ENCODE data around the gene RAB40B. TPM values are rescaled to one million over a fixed set of nuclear protein-coding genes. Genes with fewer than 3 reads are reported as not detected.

The RAB40B gene
- total RNA-seq, 1 experiment from 2014 or later = 6.3 TPM

- DNase-seq (ENCODE audit: unreplicated experiment) = no peak
- H3K36me3 Mint-ChIP-seq (ENCODE audit: insufficient read depth, unreplicated experiment) = peaks cover 88% of the 10 kb centered on the region
- H3K9me3 Mint-ChIP-seq (ENCODE audit: unreplicated experiment) = no peaks in the 10 kb centered on the region
- TF ChIP-seq CTCF (IDR thresholded peaks at IDR 0.05; ENCODE audit: unreplicated experiment) = no peak
- ChIA-PET POLR2A (interaction anchor here (0.7 kb wide), 1 partner anchor 13 kb away, joined by 3 read pairs; no protein-coding TSS in a partner anchor), CTCF (no interaction called here)
- intact Hi-C loops (cut with micrococcal nuclease) = no loop called here
- H3K27ac Mint-ChIP-seq (ENCODE audit: low read depth, unreplicated experiment) = no peak overlapping the region
- BruUV-seq (replicated peaks) = no TSS peak
- peaks cover 6% of the 10 kb centered on the region for H3K4me1 Mint-ChIP-seq (ENCODE audit: insufficient read depth, unreplicated experiment)
- no peaks in the 10 kb centered on the region for H3K27me3 Mint-ChIP-seq (ENCODE audit: insufficient read depth, unreplicated experiment)
- no peak overlapping the region for H3K4me3 Mint-ChIP-seq (ENCODE audit: unreplicated experiment)
Measured at GRCh38 chr17:82630212-82630611, 68.3 kb downstream of the RAB40B start.

DNA sequence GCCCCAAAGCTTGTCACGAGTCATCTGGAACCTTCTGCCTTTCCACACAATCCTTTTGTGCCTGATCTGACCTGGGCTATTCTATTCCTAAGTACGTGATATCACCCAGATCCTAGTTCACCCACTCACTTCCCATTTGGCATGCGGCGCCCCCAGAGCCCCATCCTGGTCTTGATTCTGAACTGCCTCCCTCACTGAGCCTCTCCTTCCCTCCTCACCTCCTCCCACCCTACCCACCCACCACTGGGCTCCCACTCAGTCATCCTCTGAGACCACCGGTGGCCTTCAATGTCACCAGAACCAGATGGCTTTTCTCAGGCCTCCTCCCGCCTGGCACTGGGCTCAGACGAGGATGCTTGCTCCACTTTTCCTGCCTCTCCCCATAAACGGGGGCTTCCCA lies 68.8 kb downstream of the RAB40B start:
- Mint-ChIP-seq H3K27ac (ENCODE audit: low read depth, unreplicated experiment) (no peak overlapping the region), H3K9me3 (ENCODE audit: unreplicated experiment) (no peaks in the 10 kb centered on the region), H3K36me3 (ENCODE audit: insufficient read depth, unreplicated experiment) (peaks cover 91% of the 10 kb centered on the region), H3K4me3 (ENCODE audit: unreplicated experiment) (no peak overlapping the region), H3K27me3 (ENCODE audit: insufficient read depth, unreplicated experiment) (no peaks in the 10 kb centered on the region), H3K4me1 (ENCODE audit: insufficient read depth, unreplicated experiment) (peaks cover 6% of the 10 kb centered on the region)
- CTCF ChIA-PET = no interaction called here
- no peak for DNase-seq (ENCODE audit: unreplicated experiment)
- TF ChIP-seq CTCF (IDR thresholded peaks at IDR 0.05; ENCODE audit: unreplicated experiment) = no peak
- POLR2A ChIA-PET = no interaction called here
- BruUV-seq (replicated peaks) = no TSS peak
- intact Hi-C loops (cut with micrococcal nuclease) = no loop called here

- BruUV-seq (replicated peaks) = no TSS peak
- Mint-ChIP-seq H3K27ac (ENCODE audit: low read depth, unreplicated experiment) (peak overlapping the region; percentile 75), H3K36me3 (ENCODE audit: insufficient read depth, unreplicated experiment) (peaks cover 92% of the 10 kb centered on the region), H3K27me3 (ENCODE audit: insufficient read depth, unreplicated experiment) (no peaks in the 10 kb centered on the region), H3K4me3 (ENCODE audit: unreplicated experiment) (no peak overlapping the region), H3K4me1 (ENCODE audit: insufficient read depth, unreplicated experiment) (peaks cover 6% of the 10 kb centered on the region), H3K9me3 (ENCODE audit: unreplicated experiment) (no peaks in the 10 kb centered on the region)
- DNase-seq (ENCODE audit: unreplicated experiment) = no peak
- TF ChIP-seq CTCF (IDR thresholded peaks at IDR 0.05; ENCODE audit: unreplicated experiment) = no peak
- intact Hi-C loops (cut with micrococcal nuclease) = no loop called here
- ChIA-PET CTCF (no interaction called here), POLR2A (no interaction called here)
Measured at GRCh38 chr17:82627405-82627804, 71.1 kb downstream of the RAB40B start.

DNA sequence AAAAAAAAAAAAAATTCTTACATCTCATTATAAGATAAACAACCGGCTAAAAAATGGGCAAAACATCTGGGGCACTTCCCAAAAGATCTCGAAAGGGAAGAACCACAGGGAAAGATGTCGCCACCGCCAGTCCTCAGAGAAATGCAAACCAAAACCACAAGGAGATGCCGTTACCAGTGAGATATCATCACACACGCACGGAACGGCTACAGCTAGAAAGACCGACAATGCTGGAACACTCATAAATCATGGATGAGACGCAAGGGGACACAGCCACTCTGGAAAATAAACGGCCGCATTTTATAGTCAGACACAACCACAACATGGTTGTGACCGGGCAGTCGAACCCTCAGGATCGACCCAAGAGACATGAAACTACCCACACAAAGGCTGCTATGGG lies 74.8 kb downstream of the RAB40B start:
- no peaks in the 10 kb centered on the region for H3K9me3 Mint-ChIP-seq (ENCODE audit: unreplicated experiment)
- no peaks in the 10 kb centered on the region for H3K27me3 Mint-ChIP-seq (ENCODE audit: insufficient read depth, unreplicated experiment)
- peaks cover 6% of the 10 kb centered on the region for H3K4me1 Mint-ChIP-seq (ENCODE audit: insufficient read depth, unreplicated experiment)
- DNase-seq (ENCODE audit: unreplicated experiment) = no peak
- no peak overlapping the region for H3K4me3 Mint-ChIP-seq (ENCODE audit: unreplicated experiment)
- CTCF ChIA-PET = interaction anchor here (0.6 kb wide), 1 partner anchor 153 kb away, joined by 3 read pairs; no protein-coding TSS in a partner anchor
- POLR2A ChIA-PET = interaction anchor here (1.1 kb wide), 1 partner anchor 12 kb away, joined by 4 read pairs; no protein-coding TSS in a partner anchor
- BruUV-seq (replicated peaks) = no TSS peak
- H3K27ac Mint-ChIP-seq (ENCODE audit: low read depth, unreplicated experiment) = no peak overlapping the region
- peaks cover 96% of the 10 kb centered on the region for H3K36me3 Mint-ChIP-seq (ENCODE audit: insufficient read depth, unreplicated experiment)
- intact Hi-C loops (cut with micrococcal nuclease) = no loop called here
- no peak for TF ChIP-seq CTCF (IDR thresholded peaks at IDR 0.05; ENCODE audit: unreplicated experiment)
